Measurements from ENCODE around the gene RIMS1. TPM values are rescaled to one million over a fixed set of nuclear protein-coding genes. Genes with fewer than 3 reads are reported as not detected.

The RIMS1 gene
- total RNA-seq, 6 experiments from 2014 or later = 1.5 to 2.5 (median 2.2) TPM

DNA sequence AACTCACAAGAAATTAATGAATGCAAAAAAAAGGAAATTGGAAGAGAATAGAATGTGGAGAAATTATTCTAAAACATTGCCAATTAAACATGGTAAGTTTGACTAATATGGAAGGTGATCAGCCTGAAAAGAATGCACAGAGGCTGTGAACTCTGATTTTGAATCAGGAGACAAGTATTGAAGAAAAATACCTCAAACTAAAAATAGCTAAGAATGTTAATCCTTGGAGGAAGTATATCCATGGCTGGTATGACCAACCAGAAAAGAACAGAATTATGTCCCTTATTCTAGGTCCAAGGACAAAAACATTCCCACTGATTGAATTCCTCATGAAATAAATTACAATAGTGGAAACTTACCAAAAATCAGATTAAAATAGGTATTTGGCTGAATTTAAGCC is 7.3 kb upstream of the RIMS1 start:
- TF ChIP-seq, protein P1, sequence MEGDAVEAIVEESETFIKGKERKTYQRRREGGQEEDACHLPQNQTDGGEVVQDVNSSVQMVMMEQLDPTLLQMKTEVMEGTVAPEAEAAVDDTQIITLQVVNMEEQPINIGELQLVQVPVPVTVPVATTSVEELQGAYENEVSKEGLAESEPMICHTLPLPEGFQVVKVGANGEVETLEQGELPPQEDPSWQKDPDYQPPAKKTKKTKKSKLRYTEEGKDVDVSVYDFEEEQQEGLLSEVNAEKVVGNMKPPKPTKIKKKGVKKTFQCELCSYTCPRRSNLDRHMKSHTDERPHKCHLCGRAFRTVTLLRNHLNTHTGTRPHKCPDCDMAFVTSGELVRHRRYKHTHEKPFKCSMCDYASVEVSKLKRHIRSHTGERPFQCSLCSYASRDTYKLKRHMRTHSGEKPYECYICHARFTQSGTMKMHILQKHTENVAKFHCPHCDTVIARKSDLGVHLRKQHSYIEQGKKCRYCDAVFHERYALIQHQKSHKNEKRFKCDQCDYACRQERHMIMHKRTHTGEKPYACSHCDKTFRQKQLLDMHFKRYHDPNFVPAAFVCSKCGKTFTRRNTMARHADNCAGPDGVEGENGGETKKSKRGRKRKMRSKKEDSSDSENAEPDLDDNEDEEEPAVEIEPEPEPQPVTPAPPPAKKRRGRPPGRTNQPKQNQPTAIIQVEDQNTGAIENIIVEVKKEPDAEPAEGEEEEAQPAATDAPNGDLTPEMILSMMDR (IDR thresholded peaks at IDR 0.05) = no peak
- H3K9me3 Mint-ChIP-seq = no peaks in the 10 kb centered on the region
- peaks cover 7% of the 10 kb centered on the region; the same call in 1 of the 2 replicates for H3K36me3 Mint-ChIP-seq (ENCODE audit: low read depth)
- H3K4me1 Mint-ChIP-seq (ENCODE audit: low read depth) = peaks cover 46% of the 10 kb centered on the region
- DNase-seq = peak; percentile 72
- peak overlapping the region; percentile 54 for H3K27ac Mint-ChIP-seq
- peak overlapping the region; percentile 71 for H3K4me3 Mint-ChIP-seq
- H3K27me3 Mint-ChIP-seq (ENCODE audit: insufficient read depth) = no peaks in the 10 kb centered on the region; the same call in 1 of the 2 replicates

DNA sequence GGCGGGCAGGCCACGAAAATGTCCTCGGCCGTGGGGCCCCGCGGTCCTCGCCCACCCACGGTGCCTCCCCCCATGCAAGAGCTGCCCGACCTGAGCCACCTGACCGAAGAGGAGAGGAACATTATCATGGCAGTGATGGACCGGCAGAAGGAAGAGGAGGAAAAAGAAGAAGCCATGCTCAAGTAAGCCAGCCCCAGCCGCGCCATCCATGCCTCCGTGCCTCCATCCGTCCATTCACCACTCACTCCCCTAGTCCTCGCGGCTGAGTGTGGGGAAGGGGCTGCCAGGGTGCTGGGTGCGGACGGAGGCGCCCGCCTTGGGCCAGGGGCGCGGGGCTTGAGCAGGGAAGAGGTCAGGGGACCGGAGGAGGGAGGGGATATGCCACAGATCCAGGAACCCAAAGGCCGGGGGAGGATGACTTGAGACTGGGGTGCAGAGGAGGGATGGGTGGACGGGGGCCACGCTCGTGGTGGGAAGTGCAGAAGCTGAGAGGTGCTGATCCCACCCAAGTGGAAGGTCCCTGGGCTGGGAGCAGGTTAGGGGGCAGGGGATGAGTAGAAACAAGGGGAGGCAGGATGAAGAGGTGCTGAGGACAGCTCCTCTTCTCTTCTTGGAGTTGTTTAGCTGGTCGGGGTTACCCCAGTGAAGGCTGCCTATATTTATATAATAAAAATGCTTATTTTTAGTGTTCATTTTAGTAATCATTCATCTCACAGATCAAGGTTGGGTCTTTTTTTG is 825 bp downstream of the RIMS1 start:
- Mint-ChIP-seq H3K36me3 (ENCODE audit: low read depth) (no peaks in the 10 kb centered on the region), H3K27me3 (ENCODE audit: insufficient read depth) (peaks cover 6% of the 10 kb centered on the region), H3K4me1 (ENCODE audit: low read depth) (peaks cover 23% of the 10 kb centered on the region), H3K27ac (no peak overlapping the region), H3K9me3 (no peaks in the 10 kb centered on the region), H3K4me3 (peak overlapping the region; percentile 86)
- DNase-seq = no peak
- TF ChIP-seq, protein P1 (IDR thresholded peaks at IDR 0.05) = no peak; the same call in 1 of the 2 replicates

DNA sequence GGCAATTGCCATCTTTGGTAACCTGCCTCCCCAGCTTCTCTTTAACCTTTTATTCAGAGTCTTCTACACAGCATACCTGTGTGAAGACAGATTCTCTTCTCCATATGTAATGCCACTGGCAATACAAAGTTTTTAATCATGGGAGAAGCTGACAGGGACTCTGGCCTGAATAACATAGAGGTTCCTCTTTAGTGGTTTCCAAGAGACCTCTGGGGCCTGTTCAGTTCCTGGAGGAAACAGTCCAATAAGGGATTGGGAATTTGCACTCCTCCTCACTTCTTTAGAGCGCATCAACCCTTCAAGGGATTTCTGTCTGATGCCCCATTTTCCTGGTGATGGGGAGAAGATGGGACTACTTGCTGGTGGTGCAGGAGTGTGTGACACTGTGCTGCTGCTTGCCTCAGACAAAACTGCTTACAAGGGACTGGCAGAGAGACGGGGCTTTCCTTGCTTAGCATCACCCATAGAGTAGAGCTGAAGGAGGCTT is 1.4 kb downstream of the RIMS1 start:
- no peak overlapping the region for H3K27ac Mint-ChIP-seq
- no peaks in the 10 kb centered on the region for H3K9me3 Mint-ChIP-seq
- peaks cover 8% of the 10 kb centered on the region for H3K27me3 Mint-ChIP-seq (ENCODE audit: insufficient read depth)
- DNase-seq = no peak
- H3K36me3 Mint-ChIP-seq (ENCODE audit: low read depth) = no peaks in the 10 kb centered on the region
- peaks cover 23% of the 10 kb centered on the region for H3K4me1 Mint-ChIP-seq (ENCODE audit: low read depth)
- TF ChIP-seq, protein P1 (IDR thresholded peaks at IDR 0.05) = no peak
- peak overlapping the region; percentile 86; the same call in 1 of the 2 replicates for H3K4me3 Mint-ChIP-seq

DNA sequence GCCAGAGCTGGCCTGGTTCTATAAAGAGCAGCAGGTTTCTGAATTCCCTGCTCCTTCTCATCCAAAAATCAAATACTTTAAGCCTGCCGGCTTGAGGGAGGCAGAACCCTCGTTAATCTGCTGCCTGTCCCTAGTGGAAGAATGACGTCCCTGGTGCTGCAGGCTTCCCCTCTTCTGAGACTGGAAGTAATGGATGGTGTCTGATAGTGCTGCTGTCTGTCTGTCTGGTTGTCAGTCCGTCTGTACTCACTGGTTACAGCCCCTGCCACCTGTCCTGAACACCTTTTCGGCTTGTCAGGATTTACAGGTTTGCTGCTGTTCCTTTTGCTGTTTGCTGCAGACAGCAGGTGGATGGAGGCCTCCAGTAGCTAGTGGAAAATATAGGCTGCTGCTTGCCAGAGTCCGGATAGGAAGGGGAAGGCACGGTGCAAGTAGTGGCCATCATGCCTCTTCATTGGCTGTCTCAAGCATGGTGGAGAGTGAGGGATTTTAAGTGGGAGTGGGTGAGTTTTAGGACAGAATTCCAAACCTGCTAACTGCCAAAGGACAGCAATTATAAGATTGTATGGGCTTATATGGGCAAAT is 2.5 kb downstream of the RIMS1 start:
- Mint-ChIP-seq H3K4me1 (ENCODE audit: low read depth) (peaks cover 23% of the 10 kb centered on the region), H3K27me3 (ENCODE audit: insufficient read depth) (peaks cover 8% of the 10 kb centered on the region), H3K4me3 (no peak overlapping the region), H3K27ac (no peak overlapping the region), H3K36me3 (ENCODE audit: low read depth) (no peaks in the 10 kb centered on the region), H3K9me3 (no peaks in the 10 kb centered on the region)
- DNase-seq = no peak
- TF ChIP-seq, protein P1 (IDR thresholded peaks at IDR 0.05) = no peak

DNA sequence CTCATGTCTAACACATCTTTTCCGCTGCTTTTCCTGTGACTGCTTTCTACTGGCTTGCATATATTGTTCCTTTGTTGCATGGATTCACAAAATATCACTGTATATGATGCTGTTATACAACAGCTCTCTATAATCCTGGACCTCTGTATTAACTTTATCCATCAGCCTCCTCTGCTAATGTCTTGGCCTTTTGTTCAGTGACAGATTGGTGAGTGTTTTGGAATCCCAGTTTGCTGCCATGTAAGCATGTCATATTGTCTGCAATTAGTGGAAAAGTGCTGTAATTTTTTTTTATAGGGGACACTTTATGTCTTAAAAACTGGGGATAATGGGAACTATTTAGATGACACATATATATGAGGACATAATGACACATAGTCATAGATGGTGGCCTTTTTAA is 3.0 kb downstream of the RIMS1 start:
- H3K36me3 Mint-ChIP-seq (ENCODE audit: low read depth) = no peaks in the 10 kb centered on the region
- no peaks in the 10 kb centered on the region for H3K9me3 Mint-ChIP-seq
- H3K4me1 Mint-ChIP-seq (ENCODE audit: low read depth) = peaks cover 23% of the 10 kb centered on the region
- H3K4me3 Mint-ChIP-seq = no peak overlapping the region
- no peak for DNase-seq
- TF ChIP-seq, protein P1 (IDR thresholded peaks at IDR 0.05) = no peak
- H3K27me3 Mint-ChIP-seq (ENCODE audit: insufficient read depth) = peaks cover 8% of the 10 kb centered on the region
- no peak overlapping the region for H3K27ac Mint-ChIP-seq

Measured in HFFc6 (cell line).